Neural progenitor cell (in vitro differentiated cells): Measurements from ENCODE around the gene CACNA1B. TPM values are rescaled to one million over a fixed set of nuclear protein-coding genes. Genes with fewer than 3 reads are reported as not detected.

ENCODE experiments used
- DNase-seq: peaks from one replicate; pipeline ENCODE4 v3.0.0-alpha.2; 2016; ENCODE audit warnings: low spot score
- H2AFZ ChIP-seq: fragments of 200-600 bp; sonication (generic); replicated peaks from 2 replicates; pipeline ENCODE4 v1.6.1; 2016; ENCODE audit warnings: antibody characterized with exemption
- H3F3A ChIP-seq: fragments of 200-600 bp; sonication (generic); 2 replicates; pipeline ENCODE4 v1.6.1; 2016; ENCODE audit warnings: antibody characterized with exemption, low read depth
- H3K27ac ChIP-seq: fragments of 200-600 bp; sonication (generic); 2 replicates; pipeline ENCODE4 v1.5.1; 2016; ENCODE audit warnings: mild to moderate bottlenecking
- H3K27me3 ChIP-seq: fragments of 200-600 bp; sonication (generic); 2 replicates; pipeline ENCODE4 v1.6.1; 2016; ENCODE audit warnings: mild to moderate bottlenecking, moderate library complexity
- H3K36me3 ChIP-seq: fragments of 200-600 bp; sonication (generic); 2 replicates; pipeline ENCODE4 v1.5.1; 2016
- H3K4me1 ChIP-seq: fragments of 200-600 bp; sonication (generic); 2 replicates; pipeline ENCODE4 v1.6.1; 2016; ENCODE audit warnings: mixed run types
- H3K4me2 ChIP-seq: fragments of 200-600 bp; sonication (generic); 2 replicates; pipeline ENCODE4 v1.6.1; 2016
- H3K4me3 ChIP-seq: fragments of 200-600 bp; sonication (generic); 2 replicates; pipeline ENCODE4 v1.5.1; 2016
- H3K79me2 ChIP-seq: fragments of 200-600 bp; sonication (generic); 2 replicates; pipeline ENCODE4 v1.6.1; 2016; ENCODE audit warnings: low read depth
- H3K9ac ChIP-seq: fragments of 200-600 bp; sonication (generic); 2 replicates; pipeline ENCODE4 v1.6.1; 2016
- H3K9me3 ChIP-seq: fragments of 200-600 bp; sonication (generic); 2 replicates; pipeline ENCODE4 v1.5.1; 2016; ENCODE audit warnings: low read depth
- H4K20me1 ChIP-seq: fragments of 200-600 bp; sonication (generic); 2 replicates; pipeline ENCODE4 v1.6.1; 2016; ENCODE audit warnings: low read depth
- H3K27ac Mint-ChIP-seq: 3 replicates; pipeline ENCODE4 v1.8.0; 2021; ENCODE audit warnings: mixed read lengths
- H3K27me3 Mint-ChIP-seq: 2 replicates; pipeline ENCODE4 v1.8.0; 2022; ENCODE audit warnings: low read depth, mild to moderate bottlenecking, inconsistent platforms, moderate library complexity, mixed read lengths; ENCODE audit not compliant: insufficient read depth
- H3K36me3 Mint-ChIP-seq: 3 replicates; pipeline ENCODE4 v1.8.0; 2021; ENCODE audit warnings: mixed read lengths
- H3K4me1 Mint-ChIP-seq: 3 replicates; pipeline ENCODE4 v1.8.0; 2021; ENCODE audit warnings: mixed read lengths
- H3K4me3 Mint-ChIP-seq: 3 replicates; pipeline ENCODE4 v1.8.0; 2021; ENCODE audit warnings: mild to moderate bottlenecking, moderate library complexity, mixed read lengths
- H3K9me3 Mint-ChIP-seq: 3 replicates; pipeline ENCODE4 v1.8.0; 2020; ENCODE audit warnings: mixed read lengths
- CTCF ChIP-seq: fragments of 200-600 bp; sonication (generic); IDR thresholded peaks from 2 replicates; pipeline ENCODE4 v1.5.1; 2017; ENCODE audit warnings: antibody characterized with exemption, mild to moderate bottlenecking
- EZH2 ChIP-seq: fragments of 200-600 bp; sonication (generic); IDR thresholded peaks from 2 replicates; pipeline ENCODE4 v1.6.1; 2017; ENCODE audit warnings: antibody characterized with exemption, mild to moderate bottlenecking, moderate library complexity
- EZH2phosphoT487 ChIP-seq: fragments of 200-600 bp; sonication (generic); IDR thresholded peaks from 2 replicates; pipeline ENCODE4 v1.6.1; 2017; ENCODE audit warnings: antibody characterized with exemption
- total RNA-seq: library from RNA; depleted of rRNA; stranded (reverse); fragments of >200 nt; gene quantifications from 2 replicates; pipeline ENCODE4 v1.2.3, GENCODE V29; 2015; ENCODE audit warnings: low replicate concordance

Gene CACNA1B
- total RNA-seq, 1 donor from 2014 or later, result 0.30 TPM

- peaks cover 10% of the 10 kb centered on the region for H3K36me3 Mint-ChIP-seq
- no peak overlapping the region for H3K4me3 ChIP-seq
- H3F3A ChIP-seq, result no peaks in the 10 kb centered on the region
- no peak overlapping the region for H3K9ac ChIP-seq
- peaks cover 2% of the 10 kb centered on the region for H3K4me1 Mint-ChIP-seq
- H4K20me1 ChIP-seq, result no peaks in the 10 kb centered on the region
- H3K9me3 Mint-ChIP-seq, result peaks cover 2% of the 10 kb centered on the region
- H3K9me3 ChIP-seq, result no peaks in the 10 kb centered on the region
- no peaks in the 10 kb centered on the region for H3K36me3 ChIP-seq
- DNase-seq, result peak; percentile 27
- no peak overlapping the region for H3K27ac ChIP-seq
- no peaks in the 10 kb centered on the region for H3K4me1 ChIP-seq
- H3K79me2 ChIP-seq, result no peaks in the 10 kb centered on the region
- H3K27ac Mint-ChIP-seq, result no peak overlapping the region
- peaks cover 3% of the 10 kb centered on the region for H3K27me3 Mint-ChIP-seq
- TF ChIP-seq EZH2phosphoT487 (no peak), CTCF (peak; percentile 24), EZH2 (no peak)
- H2AFZ ChIP-seq, result no peak overlapping the region
- H3K27me3 ChIP-seq, result no peaks in the 10 kb centered on the region
- H3K4me3 Mint-ChIP-seq, result no peak overlapping the region
- no peak overlapping the region for H3K4me2 ChIP-seq
These were observed 40.7 kb upstream of the CACNA1B start for GRCh38 chr9:137836831-137837241.

- no peaks in the 10 kb centered on the region for H3K79me2 ChIP-seq
- Mint-ChIP-seq H3K36me3 (peaks cover 10% of the 10 kb centered on the region), H3K4me3 (no peak overlapping the region), H3K27ac (no peak overlapping the region), H3K9me3 (peaks cover 2% of the 10 kb centered on the region), H3K27me3 (peaks cover 2% of the 10 kb centered on the region), H3K4me1 (peaks cover 2% of the 10 kb centered on the region)
- no peak overlapping the region for H3K4me3 ChIP-seq
- H3K4me1 ChIP-seq, result no peaks in the 10 kb centered on the region
- no peaks in the 10 kb centered on the region for H3K36me3 ChIP-seq
- H3K27me3 ChIP-seq, result no peaks in the 10 kb centered on the region
- DNase-seq, result no peak
- H3K27ac ChIP-seq, result no peak overlapping the region
- no peak overlapping the region for H3K9ac ChIP-seq
- TF ChIP-seq EZH2phosphoT487, result no peak
- TF ChIP-seq CTCF, result no peak
- TF ChIP-seq EZH2, result no peak
- H3K4me2 ChIP-seq, result no peak overlapping the region
- H2AFZ ChIP-seq, result no peak overlapping the region
- no peaks in the 10 kb centered on the region for H3K9me3 ChIP-seq
- no peaks in the 10 kb centered on the region for H4K20me1 ChIP-seq
- no peaks in the 10 kb centered on the region for H3F3A ChIP-seq
These were observed 40.0 kb upstream of the CACNA1B start for GRCh38 chr9:137837345-137838278.

GRCh38 chr9:137838576-137838975, 39.0 kb upstream of the CACNA1B start:
- H3K27ac Mint-ChIP-seq, result no peak overlapping the region
- H3K79me2 ChIP-seq, result no peaks in the 10 kb centered on the region
- no peak for DNase-seq

More at GRCh38 chr9:137838576-137838975, 39.0 kb upstream of the CACNA1B start:
- H3K36me3 ChIP-seq, result no peaks in the 10 kb centered on the region
- no peak overlapping the region for H3K4me2 ChIP-seq
- H3K27me3 Mint-ChIP-seq, result peaks cover 3% of the 10 kb centered on the region
- H3K4me3 Mint-ChIP-seq, result no peak overlapping the region
- TF ChIP-seq EZH2phosphoT487, result no peak
- no peak for TF ChIP-seq EZH2
- no peak for TF ChIP-seq CTCF
- no peak overlapping the region for H3K27ac ChIP-seq
- no peaks in the 10 kb centered on the region for H3K9me3 ChIP-seq
- peaks cover 4% of the 10 kb centered on the region for H3K9me3 Mint-ChIP-seq
- peaks cover 10% of the 10 kb centered on the region for H3K36me3 Mint-ChIP-seq
- no peaks in the 10 kb centered on the region for H4K20me1 ChIP-seq
- H3F3A ChIP-seq, result no peaks in the 10 kb centered on the region
- H3K4me3 ChIP-seq, result no peak overlapping the region
- no peaks in the 10 kb centered on the region for H3K4me1 ChIP-seq
- no peak overlapping the region for H2AFZ ChIP-seq
- H3K9ac ChIP-seq, result no peak overlapping the region
- no peaks in the 10 kb centered on the region for H3K27me3 ChIP-seq
- H3K4me1 Mint-ChIP-seq, result peaks cover 2% of the 10 kb centered on the region
